Heart right ventricle (tissue), 16 donors: ENCODE results near the gene AVPR2. TPM values are rescaled to one million over a fixed set of nuclear protein-coding genes. Genes with fewer than 3 reads are reported as not detected.

Experiments
- ATAC-seq, 8 donors: fragments of 200-7000 bp; cut with Tn5 transposase; one replicate each; pipeline ENCODE4 v1.9.1; 2020; ENCODE audit warnings: mild to moderate bottlenecking in 8 of 8, moderate library complexity in 8 of 8, moderate number of reproducible peaks in 1 of 8
- DNase-seq, 2 donors: peaks; one replicate each; pipeline ENCODE4 v3.0.0-alpha.2; 2020
- H3K27ac ChIP-seq, 10 donors: fragments of 200-600 bp; sonication (generic) in 2 of 10; one replicate each; pipeline versions ENCODE4 v1.5.0 to v1.8.0; 2020 to 2022; ENCODE audit warnings: mild to moderate bottlenecking in 3 of 10
- H3K27me3 ChIP-seq, 7 donors: fragments of 200-600 bp; one replicate each; pipeline ENCODE4 v1.8.0; 2021 to 2022; ENCODE audit warnings: mild to moderate bottlenecking in 2 of 7
- H3K36me3 ChIP-seq, 9 donors: fragments of 200-600 bp; sonication (generic) in 1 of 9; one replicate each; pipeline versions ENCODE4 v1.5.0 to v1.8.0; 2020 to 2022; ENCODE audit warnings: mild to moderate bottlenecking in 2 of 9
- H3K4me1 ChIP-seq, 9 donors: fragments of 200-600 bp; sonication (generic) in 1 of 9; one replicate each; pipeline versions ENCODE4 v1.5.0 to v1.8.0; 2020 to 2022; ENCODE audit warnings: mild to moderate bottlenecking in 4 of 9
- H3K4me3 ChIP-seq, 10 donors: fragments of 200-600 bp; sonication (generic) in 2 of 10; one replicate each; pipeline versions ENCODE4 v1.5.0 to v1.8.0; 2020 to 2022; ENCODE audit warnings: mild to moderate bottlenecking in 7 of 10, moderate library complexity in 2 of 10
- H3K9me3 ChIP-seq, 11 donors: fragments of 200-600 bp in 10 of 11; sonication (generic) in 2 of 11; one replicate each; pipeline versions ENCODE4 v1.5.0 to v1.8.0; 2013 to 2022; ENCODE audit warnings: mild to moderate bottlenecking in 2 of 11, control low read depth in 1 of 11, moderate library complexity in 1 of 11
- CTCF ChIP-seq, 9 donors: fragments of 200-600 bp; sonication (generic) in 2 of 9; IDR thresholded peaks; one replicate each; pipeline versions ENCODE4 v1.5.0 to v1.8.0; 2021 to 2022; ENCODE audit warnings: antibody characterized with exemption in 9 of 9, mild to moderate bottlenecking in 5 of 9, moderate library complexity in 1 of 9
- WGBS, 2 donors: extraction: QIAGEN DNeasy Blood & Tissue Kit; methylation state at CpG; one replicate each; pipeline ENCODE4 v1.1.7; 2013; ENCODE audit warnings: inconsistent platforms in 1 of 2; 5-methylcytosine and 5-hydroxymethylcytosine counted together
- intact Hi-C, 10 donors: fragments of 100-400 bp; cut with DNase I; formaldehyde crosslinking; loops; one replicate each; pipeline versions ENCODE4 v1.11.1 to v1.14.2; 2022
- polyA plus RNA-seq, 2 donors: library from polyadenylated mRNA; stranded (reverse); fragments of 200-250 nt; gene quantifications; one replicate each; pipeline ENCODE4 v1.2.3, GENCODE V29; 2013
- total RNA-seq, 10 donors: library from RNA; stranded (reverse); fragmentation: NEBNext Ultra II Directional in 3 of 10; extraction: Animal tissue kit (Norgen Biotek cat#: 25700) in 3 of 10; gene quantifications; one replicate each; pipeline versions ENCODE4 v1.2.1 to v1.2.4, GENCODE V29; 2021 to 2023
- donor health status: Arrhythmogenic right ventricular cardiomyopathy.
- donor health status: ischemic (EF 13 %, LVEDD 7.1; RV severe dilation, severe dysfunction).
- donor health status: healthy with polysubstance abuse.
- donor health status: DM: no; HTN: yes; CAD: no.
- donor health status: DM: no; HTN: no; CAD: no.
- donor health status: ischemic (EF 25% LVEDD 6.9; RV normal size, moderate dysfunction).
- donor health status: ischemic (EF 25% LVEDD 5.7; RV mildly dilated, moderate dysfunction).
- donor health status: healthy.
- donor health status: DM: yes; HTN: yes; CAD: no.
- donor health status: Ischemic cardiomyopathy.
- donor health status: ischemic (EF 35%, LVEDD 5.7; RV mildly dilated, moderate dysfunction).
- donor health status: nonischemic (EF 11% LVEDD 7.7; RV severe dilation, severe dysfunction).
- donor health status: DM: yes; HTN: yes; CAD: no.
- donor health status: PGD.
- donor health status: ischemic (EF 29% LVEDD 5.4; RV normal size, mild dysfunction).
- donor health status: nonischemic (EF 23%, LVEDD 6.1; RV moderate dilation, normal function).

The AVPR2 gene
- total and polyA plus RNA-seq, 12 donors, result 1.4 to 8.9 (median 2.4) TPM

GRCh38 chrX:153953892-153954557, 49.6 kb downstream of the AVPR2 start:
- Histone ChIP-seq H3K9me3 (no peaks in the 10 kb centered on the region), H3K27me3 (no peaks in the 10 kb centered on the region), H3K4me1 (peaks cover 0 to 23% (median 8%) of the 10 kb centered on the region in 9 donors), H3K4me3 (no peak overlapping the region), H3K36me3 (peaks cover 0 to 100% (median 4%) of the 10 kb centered on the region in 9 donors), H3K27ac (peak overlapping the region in 3 of 10 donors; percentile 29 to 62 (median 56))
- no peak for DNase-seq
- ATAC-seq, result peak in 3 of 8 donors; percentile 3 to 5 (median 3)
- intact Hi-C loops, result loop anchor here in 8 of 10 donors (1.0 to 10.0 kb wide), 6 partner anchors 187 to 989 kb away; partner anchors contain the start of gene PLXNB3 (in 7 of the 8)
- WGBS, 2 donors, result 81 to 85% methylated on average over 20 to 33 of the region's 33 CpGs
- no peak for TF ChIP-seq CTCF (IDR thresholded peaks at IDR 0.05)

GRCh38 chrX:153954558-153955227, 50.2 kb downstream of the AVPR2 start:
- 92 to 96% methylated on average over 23 to 44 of the region's 44 CpGs for WGBS, 2 donors
- no peak overlapping the region for H3K4me3 ChIP-seq
- intact Hi-C loops, result loop anchor here in 6 of 10 donors (2.0 to 10.0 kb wide), 5 partner anchors 187 to 990 kb away; partner anchors contain the start of gene PLXNB3 (in 5 of the 6)
- peaks cover 0 to 100% (median 4%) of the 10 kb centered on the region in 9 donors for H3K36me3 ChIP-seq
- peak in 1 of 8 donors; percentile 3 for ATAC-seq
- H3K9me3 ChIP-seq, result no peaks in the 10 kb centered on the region
- H3K27me3 ChIP-seq, result no peaks in the 10 kb centered on the region
- H3K27ac ChIP-seq, result no peak overlapping the region
- no peak for TF ChIP-seq CTCF (IDR thresholded peaks at IDR 0.05)
- no peak for DNase-seq
- peaks cover 0 to 17% (median 8%) of the 10 kb centered on the region in 9 donors for H3K4me1 ChIP-seq

- TF ChIP-seq CTCF (IDR thresholded peaks at IDR 0.05), result no peak
- Histone ChIP-seq H3K9me3 (no peaks in the 10 kb centered on the region), H3K27me3 (no peaks in the 10 kb centered on the region), H3K4me1 (peaks cover 0 to 11% (median 7%) of the 10 kb centered on the region in 9 donors), H3K4me3 (no peak overlapping the region), H3K27ac (no peak overlapping the region), H3K36me3 (peaks cover 0 to 100% (median 4%) of the 10 kb centered on the region in 9 donors)
- no peak for DNase-seq
- ATAC-seq, result no peak
- 72 to 76% methylated on average over 12 of the region's 12 CpGs for WGBS, 2 donors
- intact Hi-C loops, result loop anchor here in 3 of 10 donors (2.0 to 10.0 kb wide), 3 partner anchors 190 to 990 kb away; partner anchors contain the start of gene PLXNB3 (in 2 of the 3)
Observed at GRCh38 chrX:153955228-153955732, 50.8 kb downstream of the AVPR2 start.
